ENCODE results near the gene SMPD4. TPM values are rescaled to one million over a fixed set of nuclear protein-coding genes. Genes with fewer than 3 reads are reported as not detected.
"Not testable (repeated sequence)": the region's sequence is repeated elsewhere in the genome, so short reads cannot be mapped to it uniquely, and the experiment has no call there.

Gene SMPD4, protein sequence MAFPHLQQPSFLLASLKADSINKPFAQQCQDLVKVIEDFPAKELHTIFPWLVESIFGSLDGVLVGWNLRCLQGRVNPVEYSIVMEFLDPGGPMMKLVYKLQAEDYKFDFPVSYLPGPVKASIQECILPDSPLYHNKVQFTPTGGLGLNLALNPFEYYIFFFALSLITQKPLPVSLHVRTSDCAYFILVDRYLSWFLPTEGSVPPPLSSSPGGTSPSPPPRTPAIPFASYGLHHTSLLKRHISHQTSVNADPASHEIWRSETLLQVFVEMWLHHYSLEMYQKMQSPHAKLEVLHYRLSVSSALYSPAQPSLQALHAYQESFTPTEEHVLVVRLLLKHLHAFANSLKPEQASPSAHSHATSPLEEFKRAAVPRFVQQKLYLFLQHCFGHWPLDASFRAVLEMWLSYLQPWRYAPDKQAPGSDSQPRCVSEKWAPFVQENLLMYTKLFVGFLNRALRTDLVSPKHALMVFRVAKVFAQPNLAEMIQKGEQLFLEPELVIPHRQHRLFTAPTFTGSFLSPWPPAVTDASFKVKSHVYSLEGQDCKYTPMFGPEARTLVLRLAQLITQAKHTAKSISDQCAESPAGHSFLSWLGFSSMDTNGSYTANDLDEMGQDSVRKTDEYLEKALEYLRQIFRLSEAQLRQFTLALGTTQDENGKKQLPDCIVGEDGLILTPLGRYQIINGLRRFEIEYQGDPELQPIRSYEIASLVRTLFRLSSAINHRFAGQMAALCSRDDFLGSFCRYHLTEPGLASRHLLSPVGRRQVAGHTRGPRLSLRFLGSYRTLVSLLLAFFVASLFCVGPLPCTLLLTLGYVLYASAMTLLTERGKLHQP
- 10 to 100 TPM; 67.3 to 74.2 TPM for total RNA-seq

DNA sequence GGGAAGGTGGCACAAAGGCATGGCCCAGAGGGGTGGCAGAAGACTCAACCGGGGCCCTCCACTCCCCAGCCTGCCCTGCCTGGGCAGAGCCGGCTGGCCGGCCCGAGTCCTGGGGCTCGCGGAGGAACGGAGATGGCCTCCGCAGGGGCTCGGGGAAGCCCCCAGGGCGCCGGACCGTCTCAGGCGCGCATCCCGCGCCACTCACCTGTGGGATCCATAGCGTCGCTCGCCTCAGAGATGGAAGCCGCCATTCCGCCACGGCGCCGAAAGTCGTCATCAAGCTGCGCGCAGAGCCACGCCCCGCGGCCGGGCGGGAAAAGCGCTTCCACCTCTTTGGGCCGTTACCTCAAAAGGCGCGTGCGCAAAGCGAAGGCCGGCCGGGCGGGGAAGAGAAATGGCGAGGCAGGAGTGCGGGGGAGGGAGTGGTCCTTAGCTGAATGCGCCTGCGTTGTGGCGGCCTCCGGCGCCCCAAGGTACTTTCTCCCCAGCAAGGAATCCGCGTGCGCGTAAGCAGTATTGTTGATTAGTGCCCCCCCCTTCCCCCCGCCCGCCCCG is at the start of gene SMPD4:
TSS of gene SMPD4 (minus strand) at position 278 of the 555 bp plus-strand sequence. CDS start 5,010 bp downstream, outside the sequence.
- POLR2A ChIA-PET = interaction anchor here (0.8 to 4.4 kb wide), 3 partner anchors 11 to 161 kb away, joined by 3 to 38 read pairs (median 26); partner anchors contain the start of gene IMP4
- peak within 1 kb of the TSS; percentile 93 for H3K27ac Mint-ChIP-seq
- H3K4me3 Mint-ChIP-seq = peak within 1 kb of the TSS; percentile 93
- no peaks in the 10 kb centered on the region for H3K9me3 Mint-ChIP-seq
- H3K4me1 Mint-ChIP-seq = peaks cover 13% of the 10 kb centered on the region
- ATAC-seq (ENCODE audit: low read depth) (peak; percentile 73), DNase-seq (peak; percentile 98)
- peaks cover 1% of the 10 kb centered on the region for H3K36me3 Mint-ChIP-seq
- no peaks in the 10 kb centered on the region for H3K27me3 Mint-ChIP-seq

DNA sequence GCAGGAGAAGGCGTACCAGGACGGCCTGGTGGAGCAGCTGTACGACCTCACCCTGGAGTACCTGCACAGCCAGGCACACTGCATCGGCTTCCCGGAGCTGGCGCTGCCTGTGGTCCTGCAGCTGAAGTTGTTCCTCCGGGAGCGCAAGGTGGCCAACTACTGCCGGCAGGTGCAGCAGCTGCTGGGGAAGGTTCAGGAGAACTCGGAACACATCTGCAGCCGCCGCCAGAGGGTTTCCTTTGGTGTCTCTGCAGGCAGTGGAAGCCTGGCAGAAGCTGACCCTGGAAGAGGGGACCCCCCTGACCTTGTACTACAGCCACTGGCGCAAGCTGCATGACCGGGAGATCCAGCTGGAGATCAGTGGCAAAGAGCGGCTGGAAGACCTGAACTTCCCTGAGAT is 49.5 kb upstream of the SMPD4 start:
- H3K4me1 Mint-ChIP-seq; ATAC-seq (ENCODE audit: low read depth); H3K27me3 Mint-ChIP-seq; DNase-seq; H3K9me3 Mint-ChIP-seq; H3K4me3 Mint-ChIP-seq; H3K27ac Mint-ChIP-seq; H3K36me3 Mint-ChIP-seq; POLR2A ChIA-PET: not testable (repeated sequence)

DNA sequence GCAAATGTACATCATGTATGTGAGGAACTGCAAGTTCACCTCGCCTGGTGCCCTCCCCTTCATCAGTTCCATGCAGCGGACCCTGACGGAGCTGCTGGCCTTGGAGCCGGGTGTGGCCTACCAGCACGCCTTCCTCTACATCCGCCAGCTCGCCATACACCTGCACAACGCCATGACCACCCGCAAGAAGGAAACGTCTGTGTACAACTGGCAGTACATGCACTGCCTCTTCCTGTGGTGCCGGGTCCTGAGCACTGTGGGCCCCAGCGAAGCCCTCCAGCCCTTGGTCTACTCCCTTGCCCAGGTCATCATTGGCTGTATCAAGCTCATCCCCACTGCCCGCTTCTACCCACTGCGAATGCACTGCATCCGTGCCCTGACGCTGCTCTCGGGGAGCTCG is 49.0 kb upstream of the SMPD4 start:
- ATAC-seq (ENCODE audit: low read depth); H3K36me3 Mint-ChIP-seq; H3K27ac Mint-ChIP-seq; H3K4me1 Mint-ChIP-seq; H3K27me3 Mint-ChIP-seq; H3K4me3 Mint-ChIP-seq; DNase-seq; H3K9me3 Mint-ChIP-seq; POLR2A ChIA-PET: not testable (repeated sequence)

DNA sequence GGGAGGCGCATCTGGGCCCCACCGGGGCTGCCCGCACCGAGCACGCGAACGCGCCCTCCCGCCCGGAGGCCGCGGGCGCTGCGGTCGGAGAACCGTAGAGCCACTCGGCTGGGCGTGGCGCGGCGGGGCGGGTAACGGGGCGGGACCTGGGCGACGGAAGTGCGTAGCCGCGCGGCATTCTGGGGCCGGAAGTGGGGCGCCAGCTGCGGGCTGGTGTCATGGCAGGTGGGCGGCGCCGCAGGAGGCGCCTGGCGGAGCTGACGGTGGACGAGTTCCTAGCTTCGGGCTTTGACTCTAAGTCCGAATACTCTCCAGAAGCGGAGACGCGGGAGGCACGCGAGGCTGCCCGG is 47.7 kb upstream of the SMPD4 start:
- H3K4me3 Mint-ChIP-seq; ATAC-seq (ENCODE audit: low read depth); H3K27me3 Mint-ChIP-seq; H3K4me1 Mint-ChIP-seq; H3K36me3 Mint-ChIP-seq; H3K9me3 Mint-ChIP-seq; POLR2A ChIA-PET; H3K27ac Mint-ChIP-seq: not testable (repeated sequence)
- DNase-seq = peak; percentile 53

DNA sequence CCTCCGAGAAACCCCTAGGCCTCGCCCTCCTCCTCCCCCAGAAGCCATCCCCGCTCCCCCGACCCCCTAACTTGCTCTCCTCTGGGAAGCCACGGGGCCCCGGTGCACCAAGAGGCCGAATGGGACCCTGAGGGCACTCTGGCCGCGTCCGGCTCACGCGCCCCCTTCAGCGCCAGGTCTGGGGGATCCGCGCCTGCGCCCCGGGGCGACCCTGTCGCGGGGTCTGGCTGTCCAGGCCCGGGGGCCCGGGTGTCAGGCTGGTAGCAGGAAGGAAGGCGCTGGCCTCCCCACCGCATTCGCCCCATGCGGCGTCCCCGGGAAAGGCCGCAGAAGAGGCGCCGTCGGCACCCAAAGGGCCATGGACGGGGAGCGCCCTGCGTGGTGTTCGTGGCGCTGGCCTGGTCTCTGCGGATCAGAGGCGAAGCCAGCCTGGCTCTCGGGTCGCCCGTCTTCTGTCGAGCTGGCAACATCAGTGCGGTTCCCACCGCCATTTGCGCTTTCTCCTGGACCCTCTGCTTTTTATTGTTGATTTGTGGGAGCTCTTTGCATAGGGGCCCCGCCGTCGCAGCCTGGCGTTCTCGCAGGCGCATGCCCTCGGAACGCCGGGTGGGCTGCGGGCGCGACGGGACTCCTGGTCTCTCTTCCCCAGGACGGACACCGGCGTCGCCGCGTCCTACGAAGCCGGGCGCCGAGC is 47.2 kb upstream of the SMPD4 start:
- H3K4me1 Mint-ChIP-seq; H3K36me3 Mint-ChIP-seq; POLR2A ChIA-PET; DNase-seq; H3K27me3 Mint-ChIP-seq; H3K4me3 Mint-ChIP-seq; ATAC-seq (ENCODE audit: low read depth); H3K27ac Mint-ChIP-seq; H3K9me3 Mint-ChIP-seq: not testable (repeated sequence)

DNA sequence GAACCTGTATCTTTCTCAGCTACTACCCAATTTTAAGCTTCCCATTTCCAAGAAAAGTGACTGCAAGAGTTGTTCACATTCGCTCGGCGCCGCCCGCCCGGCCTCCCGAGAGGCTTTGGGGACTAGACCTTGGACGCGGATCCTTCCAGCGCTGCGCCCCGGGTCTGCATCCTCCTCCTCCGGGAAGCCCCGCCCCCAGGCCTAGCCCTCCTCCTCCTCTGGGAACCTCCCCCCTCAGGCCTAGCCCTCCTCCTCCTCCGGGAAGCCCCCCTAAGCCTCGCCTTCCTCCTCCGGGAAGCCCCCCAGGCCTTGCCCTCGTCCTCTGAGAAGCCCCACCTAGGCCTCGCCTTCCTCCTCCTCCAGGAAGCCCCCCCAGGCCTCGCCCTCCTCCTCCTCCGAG is 46.6 kb upstream of the SMPD4 start:
- H3K27me3 Mint-ChIP-seq; POLR2A ChIA-PET; H3K27ac Mint-ChIP-seq; H3K36me3 Mint-ChIP-seq; H3K9me3 Mint-ChIP-seq; ATAC-seq (ENCODE audit: low read depth); H3K4me1 Mint-ChIP-seq; H3K4me3 Mint-ChIP-seq; DNase-seq: not testable (repeated sequence)

DNA sequence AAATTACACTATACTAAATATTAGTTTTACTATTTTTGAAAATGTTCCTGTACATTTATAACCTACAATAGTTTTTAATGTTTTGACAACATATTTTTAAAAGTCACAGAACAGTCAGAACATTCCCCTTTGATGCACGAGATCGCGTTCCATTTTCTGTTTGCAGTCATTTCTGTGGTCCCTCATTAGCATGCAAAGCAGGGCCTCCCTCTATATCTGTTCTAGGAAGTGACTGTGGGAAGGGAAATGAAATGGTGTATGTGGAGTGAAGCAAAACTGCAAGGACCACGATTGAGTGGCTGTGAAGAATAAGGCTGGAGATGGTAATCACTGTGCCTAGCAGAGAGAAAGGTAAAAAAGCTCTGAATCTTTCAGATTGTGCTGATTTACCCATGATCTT is 41.1 kb upstream of the SMPD4 start:
- ATAC-seq (ENCODE audit: low read depth); H3K27ac Mint-ChIP-seq; POLR2A ChIA-PET; H3K36me3 Mint-ChIP-seq; DNase-seq; H3K4me1 Mint-ChIP-seq; H3K9me3 Mint-ChIP-seq; H3K4me3 Mint-ChIP-seq: not testable (repeated sequence)
- peaks cover 17% of the 10 kb centered on the region for H3K27me3 Mint-ChIP-seq

DNA sequence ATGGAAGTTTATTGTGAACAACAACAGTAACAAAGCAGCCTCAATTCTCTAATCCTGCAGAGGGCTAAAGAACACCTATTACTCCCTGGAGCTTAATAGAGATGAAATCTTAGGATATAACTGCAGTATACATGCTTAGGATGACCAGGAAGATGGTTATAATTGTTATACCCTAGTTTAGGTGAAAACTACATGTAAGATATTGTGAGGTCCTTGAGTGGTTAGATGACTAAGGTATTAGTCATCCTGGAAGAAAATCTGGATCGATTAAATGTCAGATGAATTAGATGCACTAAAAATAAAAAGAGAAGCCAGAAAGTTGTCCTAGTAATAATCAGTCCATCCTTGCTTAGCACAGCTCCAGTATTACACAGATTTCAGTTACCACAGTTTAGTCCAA is 39.1 kb upstream of the SMPD4 start:
- POLR2A ChIA-PET; H3K27ac Mint-ChIP-seq; H3K9me3 Mint-ChIP-seq; H3K4me1 Mint-ChIP-seq; DNase-seq; H3K36me3 Mint-ChIP-seq; ATAC-seq (ENCODE audit: low read depth); H3K4me3 Mint-ChIP-seq: not testable (repeated sequence)
- peaks cover 22% of the 10 kb centered on the region for H3K27me3 Mint-ChIP-seq

DNA sequence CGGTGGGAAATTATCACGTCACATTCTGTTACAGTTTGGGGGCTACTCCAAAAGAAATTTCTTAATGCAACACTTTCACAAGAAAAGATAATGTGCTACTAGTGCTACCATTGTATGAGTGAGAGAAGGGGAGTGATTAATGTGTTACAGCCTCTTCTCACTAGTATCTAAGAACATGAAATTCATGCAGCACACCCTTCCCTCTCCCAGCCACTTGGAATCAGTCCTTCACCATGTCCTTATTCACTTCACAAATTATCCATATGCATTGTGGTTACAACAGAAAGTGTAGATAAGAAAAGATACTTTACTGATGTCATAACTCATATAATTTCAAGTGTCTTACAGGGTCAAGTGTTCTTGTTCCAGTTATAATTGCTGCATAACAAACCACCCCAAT is 37.7 kb upstream of the SMPD4 start:
- H3K36me3 Mint-ChIP-seq; H3K4me3 Mint-ChIP-seq; DNase-seq; ATAC-seq (ENCODE audit: low read depth); H3K9me3 Mint-ChIP-seq; H3K27ac Mint-ChIP-seq; H3K4me1 Mint-ChIP-seq; POLR2A ChIA-PET: not testable (repeated sequence)
- H3K27me3 Mint-ChIP-seq = peaks cover 21% of the 10 kb centered on the region

DNA sequence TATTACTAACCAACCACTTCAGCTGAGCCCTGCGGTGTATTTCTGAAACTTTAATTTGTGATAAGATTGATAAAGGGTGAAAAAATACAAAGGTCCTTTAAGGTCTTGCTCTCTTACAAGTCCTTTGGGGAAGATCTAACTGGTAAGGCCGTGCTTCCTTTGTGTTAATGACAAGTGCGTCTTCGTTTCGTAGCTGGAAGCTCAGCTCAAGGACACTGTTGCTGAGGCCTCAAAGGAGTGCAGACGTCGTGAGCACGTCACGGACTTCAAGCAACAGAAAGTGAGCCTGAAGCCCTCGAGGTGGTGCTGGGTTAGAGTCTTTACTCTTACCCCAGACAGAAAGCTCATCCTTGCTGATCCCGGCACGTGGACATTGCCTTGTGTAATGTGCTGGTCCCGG is 25.6 kb upstream of the SMPD4 start:
- DNase-seq; ATAC-seq (ENCODE audit: low read depth); H3K4me1 Mint-ChIP-seq; POLR2A ChIA-PET; H3K9me3 Mint-ChIP-seq; H3K27ac Mint-ChIP-seq; H3K36me3 Mint-ChIP-seq; H3K4me3 Mint-ChIP-seq: not testable (repeated sequence)
- peaks cover 11% of the 10 kb centered on the region for H3K27me3 Mint-ChIP-seq

DNA sequence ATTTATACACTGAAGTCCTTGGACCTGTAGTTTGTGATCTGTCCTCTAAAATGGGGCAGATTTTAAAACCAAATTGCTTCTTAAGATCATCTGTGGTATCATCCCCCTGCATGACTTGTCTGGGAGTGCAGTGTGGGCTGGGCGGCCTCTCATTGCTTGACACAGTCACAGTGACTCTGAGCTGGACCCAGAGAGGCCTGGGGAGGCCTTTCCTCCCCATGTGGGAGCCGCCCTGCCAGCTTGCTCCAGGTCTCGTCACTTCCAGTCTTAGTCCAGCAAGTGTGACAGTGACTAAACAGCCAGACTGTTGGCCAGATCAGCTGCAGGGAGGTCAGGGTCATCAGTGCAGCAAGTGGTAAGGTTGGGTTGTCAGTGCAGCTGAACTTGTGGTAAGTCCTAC is 21.7 kb upstream of the SMPD4 start:
- H3K27ac Mint-ChIP-seq; H3K27me3 Mint-ChIP-seq; H3K4me3 Mint-ChIP-seq; POLR2A ChIA-PET; ATAC-seq (ENCODE audit: low read depth); H3K9me3 Mint-ChIP-seq; H3K36me3 Mint-ChIP-seq; DNase-seq; H3K4me1 Mint-ChIP-seq: not testable (repeated sequence)

DNA sequence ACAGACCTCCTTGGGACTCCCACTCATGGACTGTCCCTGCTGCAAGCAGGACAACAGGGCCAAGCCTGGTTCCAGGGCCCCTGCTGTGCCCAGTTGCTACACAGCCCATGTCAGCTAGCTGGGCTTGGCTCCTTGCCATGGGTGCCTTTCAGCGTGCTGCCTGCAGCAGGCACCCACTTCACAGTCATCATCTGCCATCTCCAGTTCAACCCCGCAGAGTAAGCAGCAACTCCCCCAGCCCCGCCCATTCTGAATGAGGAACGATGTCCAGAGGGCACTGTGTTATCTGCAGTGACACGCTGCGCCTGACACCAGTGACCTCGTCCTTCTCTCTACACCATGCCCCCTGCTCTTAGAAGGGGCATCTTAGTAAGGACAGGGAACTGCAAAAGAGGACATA is 21.1 kb upstream of the SMPD4 start:
- H3K4me1 Mint-ChIP-seq; ATAC-seq (ENCODE audit: low read depth); H3K27me3 Mint-ChIP-seq; H3K27ac Mint-ChIP-seq; POLR2A ChIA-PET; H3K36me3 Mint-ChIP-seq; DNase-seq; H3K4me3 Mint-ChIP-seq; H3K9me3 Mint-ChIP-seq: not testable (repeated sequence)

DNA sequence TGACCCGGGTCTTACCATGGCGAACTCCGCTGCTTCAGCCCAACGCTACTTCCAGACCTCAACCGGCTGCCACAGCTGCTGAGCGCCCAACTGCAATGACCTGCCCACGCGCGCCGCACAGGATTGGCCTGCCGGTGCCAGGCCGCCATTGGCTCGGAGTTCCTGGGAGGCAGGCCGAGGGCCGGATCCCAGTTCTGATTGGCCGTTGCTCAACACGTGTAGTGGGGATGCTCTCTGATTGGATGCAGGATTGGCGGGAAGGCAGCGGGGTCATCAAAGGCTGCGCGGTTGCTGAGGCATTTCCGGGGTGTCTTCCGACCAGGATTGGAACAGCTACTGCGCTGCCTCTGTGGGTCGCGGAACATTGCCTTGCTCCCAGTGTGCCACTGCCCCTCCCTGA is 16.9 kb upstream of the SMPD4 start, which contains the start of gene TUBA3E:
TSS of gene TUBA3E (minus strand) at position 97 of the 400 bp plus-strand sequence. CDS start at position 18, 79 bp downstream.
- DNase-seq (no peak), ATAC-seq (ENCODE audit: low read depth) (no peak)
- H3K4me1 Mint-ChIP-seq = no peaks in the 10 kb centered on the region
- no peaks in the 10 kb centered on the region for H3K27me3 Mint-ChIP-seq
- no peak within 1 kb of the TSS for H3K27ac Mint-ChIP-seq
- POLR2A ChIA-PET = no interaction called here
- H3K36me3 Mint-ChIP-seq = no peaks in the 10 kb centered on the region
- no peak within 1 kb of the TSS for H3K4me3 Mint-ChIP-seq
- H3K9me3 Mint-ChIP-seq = no peaks in the 10 kb centered on the region

All from activated naive CD8-positive, alpha-beta T cell treated with anti-CD3 and anti-CD28 coated beads, Interleukin-2, amount 10 ng/mL, durations not matched to agents 7 days and 5 days (primary cell).